Upper lobe of right lung (tissue), 1 donor: ENCODE measurements around the gene AFDN. TPM values are rescaled to one million over a fixed set of nuclear protein-coding genes. Genes with fewer than 3 reads are reported as not detected.

ENCODE experiments used
- ATAC-seq: fragments of 200-7000 bp; cut with Tn5 transposase; one replicate; pipeline ENCODE4 v1.9.1; 2020; ENCODE audit warnings: mild to moderate bottlenecking, moderate library complexity
- DNase-seq: peaks from one replicate; pipeline ENCODE4 v3.0.0-alpha.2; 2020
- H3K27ac ChIP-seq: fragments of 200-600 bp; one replicate; pipeline ENCODE4 v1.8.0; 2022
- H3K27me3 ChIP-seq: fragments of 200-600 bp; one replicate; pipeline ENCODE4 v1.8.0; 2022; ENCODE audit warnings: mild to moderate bottlenecking
- H3K36me3 ChIP-seq: fragments of 200-600 bp; one replicate; pipeline ENCODE4 v1.8.0; 2022
- H3K4me1 ChIP-seq: fragments of 200-600 bp; one replicate; pipeline ENCODE4 v1.8.0; 2022
- H3K4me3 ChIP-seq: fragments of 200-600 bp; one replicate; pipeline ENCODE4 v1.8.0; 2022; ENCODE audit warnings: mild to moderate bottlenecking
- H3K9me3 ChIP-seq: fragments of 200-600 bp; one replicate; pipeline ENCODE4 v1.8.0; 2022
- intact Hi-C: fragments of 100-400 bp; cut with DNase I; formaldehyde crosslinking; loops from one replicate; pipeline ENCODE4 v1.11.0; 2022
- total RNA-seq: library from RNA; stranded (reverse); fragmentation: NEBNext Ultra II Directional; extraction: Animal tissue kit (Norgen Biotek cat#: 25700); gene quantifications from one replicate; pipeline ENCODE4 v1.2.1, GENCODE V29; 2021
- TF ChIP-seq, protein P1 (sequence below): fragments of 200-600 bp; IDR thresholded peaks from one replicate; pipeline ENCODE4 v1.8.0; 2022; ENCODE audit warnings: antibody characterized with exemption
- donor health status: DM: no; HTN: yes; CAD: no; lungs with severe emphysema.

The AFDN gene
- total RNA-seq, 1 donor from 2014 or later, result 179 TPM

DNA sequence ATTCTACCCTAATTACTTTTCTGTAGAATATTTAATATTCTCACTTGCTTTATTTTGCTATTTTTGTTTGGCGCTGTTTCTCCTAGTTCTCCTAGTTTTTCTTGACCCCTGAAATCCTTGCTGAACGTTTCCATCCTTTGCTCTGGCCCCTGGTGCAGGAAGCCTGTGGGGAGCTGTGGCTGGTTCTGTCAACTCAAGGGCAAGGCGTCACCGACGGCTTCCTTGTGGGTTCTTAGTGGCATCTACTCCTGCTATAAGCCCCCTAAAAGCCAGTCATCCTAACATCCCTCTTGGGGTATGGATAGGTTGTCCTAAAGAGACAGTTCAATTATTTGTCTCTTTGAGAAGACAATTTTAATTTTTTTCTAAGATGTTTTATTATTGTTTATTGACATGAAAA lies 133.9 kb downstream of the AFDN start:
- Histone ChIP-seq H3K4me3 (no peak overlapping the region), H3K9me3 (no peaks in the 10 kb centered on the region), H3K27me3 (no peaks in the 10 kb centered on the region), H3K27ac (no peak overlapping the region), H3K36me3 (peaks cover 28% of the 10 kb centered on the region), H3K4me1 (peaks cover 17% of the 10 kb centered on the region)
- ATAC-seq (no peak), DNase-seq (no peak)
- intact Hi-C loops, result no loop called here
- TF ChIP-seq, protein P1, sequence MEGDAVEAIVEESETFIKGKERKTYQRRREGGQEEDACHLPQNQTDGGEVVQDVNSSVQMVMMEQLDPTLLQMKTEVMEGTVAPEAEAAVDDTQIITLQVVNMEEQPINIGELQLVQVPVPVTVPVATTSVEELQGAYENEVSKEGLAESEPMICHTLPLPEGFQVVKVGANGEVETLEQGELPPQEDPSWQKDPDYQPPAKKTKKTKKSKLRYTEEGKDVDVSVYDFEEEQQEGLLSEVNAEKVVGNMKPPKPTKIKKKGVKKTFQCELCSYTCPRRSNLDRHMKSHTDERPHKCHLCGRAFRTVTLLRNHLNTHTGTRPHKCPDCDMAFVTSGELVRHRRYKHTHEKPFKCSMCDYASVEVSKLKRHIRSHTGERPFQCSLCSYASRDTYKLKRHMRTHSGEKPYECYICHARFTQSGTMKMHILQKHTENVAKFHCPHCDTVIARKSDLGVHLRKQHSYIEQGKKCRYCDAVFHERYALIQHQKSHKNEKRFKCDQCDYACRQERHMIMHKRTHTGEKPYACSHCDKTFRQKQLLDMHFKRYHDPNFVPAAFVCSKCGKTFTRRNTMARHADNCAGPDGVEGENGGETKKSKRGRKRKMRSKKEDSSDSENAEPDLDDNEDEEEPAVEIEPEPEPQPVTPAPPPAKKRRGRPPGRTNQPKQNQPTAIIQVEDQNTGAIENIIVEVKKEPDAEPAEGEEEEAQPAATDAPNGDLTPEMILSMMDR, result no peak

DNA sequence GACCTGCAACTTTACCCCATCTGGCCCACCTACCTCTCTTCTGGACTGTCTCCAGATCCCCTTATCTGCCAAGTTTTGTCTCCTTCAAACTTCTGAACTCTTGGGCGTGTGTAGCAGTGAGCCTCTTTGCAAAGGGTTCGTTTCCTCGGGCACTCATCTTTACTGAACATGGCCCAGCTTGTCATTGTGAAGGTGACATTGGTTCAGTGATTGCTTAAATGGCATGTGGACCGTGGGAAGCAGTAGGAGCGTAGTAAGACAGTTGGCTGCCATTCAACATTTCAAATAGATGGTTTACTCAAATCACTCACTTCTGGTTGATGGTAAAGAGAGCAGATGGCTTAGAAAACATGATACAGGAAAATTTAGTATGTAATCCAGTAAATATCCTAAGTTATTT lies 136.0 kb downstream of the AFDN start:
- H3K27me3 ChIP-seq, result no peaks in the 10 kb centered on the region
- TF ChIP-seq, protein P1, result no peak
- peaks cover 19% of the 10 kb centered on the region for H3K4me1 ChIP-seq
- intact Hi-C loops, result no loop called here
- DNase-seq, result no peak
- H3K36me3 ChIP-seq, result peaks cover 30% of the 10 kb centered on the region
- no peak for ATAC-seq
- H3K27ac ChIP-seq, result no peak overlapping the region
- H3K4me3 ChIP-seq, result no peak overlapping the region
- no peaks in the 10 kb centered on the region for H3K9me3 ChIP-seq

DNA sequence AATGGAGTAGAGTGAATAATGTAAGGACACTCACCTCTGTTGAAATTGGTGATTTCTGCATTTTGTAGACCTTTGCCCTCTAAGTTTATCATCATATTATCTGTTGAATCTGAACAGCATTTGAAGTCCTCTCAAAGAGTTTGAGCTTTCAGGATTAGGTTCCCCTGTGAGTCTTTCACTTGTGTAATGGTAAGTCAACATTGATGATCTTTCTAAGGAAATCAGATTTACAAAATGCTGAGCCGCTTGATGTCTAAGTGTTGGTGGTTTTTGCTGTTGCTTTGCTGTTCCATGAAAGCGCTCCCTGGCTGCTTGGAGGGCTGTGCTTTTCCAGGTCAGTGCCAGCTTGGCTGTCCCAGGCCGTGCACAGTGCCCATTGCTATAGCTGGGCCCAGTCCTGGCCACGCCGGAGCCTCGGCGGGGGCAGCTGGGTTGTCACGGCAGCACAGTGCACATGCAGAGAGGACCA lies 136.9 kb downstream of the AFDN start:
- Histone ChIP-seq H3K27me3 (no peaks in the 10 kb centered on the region), H3K27ac (no peak overlapping the region), H3K4me1 (peaks cover 19% of the 10 kb centered on the region), H3K36me3 (peaks cover 33% of the 10 kb centered on the region), H3K9me3 (no peaks in the 10 kb centered on the region), H3K4me3 (no peak overlapping the region)
- DNase-seq, result no peak
- intact Hi-C loops, result no loop called here
- peak; percentile 37 for ATAC-seq
- TF ChIP-seq, protein P1, result no peak

DNA sequence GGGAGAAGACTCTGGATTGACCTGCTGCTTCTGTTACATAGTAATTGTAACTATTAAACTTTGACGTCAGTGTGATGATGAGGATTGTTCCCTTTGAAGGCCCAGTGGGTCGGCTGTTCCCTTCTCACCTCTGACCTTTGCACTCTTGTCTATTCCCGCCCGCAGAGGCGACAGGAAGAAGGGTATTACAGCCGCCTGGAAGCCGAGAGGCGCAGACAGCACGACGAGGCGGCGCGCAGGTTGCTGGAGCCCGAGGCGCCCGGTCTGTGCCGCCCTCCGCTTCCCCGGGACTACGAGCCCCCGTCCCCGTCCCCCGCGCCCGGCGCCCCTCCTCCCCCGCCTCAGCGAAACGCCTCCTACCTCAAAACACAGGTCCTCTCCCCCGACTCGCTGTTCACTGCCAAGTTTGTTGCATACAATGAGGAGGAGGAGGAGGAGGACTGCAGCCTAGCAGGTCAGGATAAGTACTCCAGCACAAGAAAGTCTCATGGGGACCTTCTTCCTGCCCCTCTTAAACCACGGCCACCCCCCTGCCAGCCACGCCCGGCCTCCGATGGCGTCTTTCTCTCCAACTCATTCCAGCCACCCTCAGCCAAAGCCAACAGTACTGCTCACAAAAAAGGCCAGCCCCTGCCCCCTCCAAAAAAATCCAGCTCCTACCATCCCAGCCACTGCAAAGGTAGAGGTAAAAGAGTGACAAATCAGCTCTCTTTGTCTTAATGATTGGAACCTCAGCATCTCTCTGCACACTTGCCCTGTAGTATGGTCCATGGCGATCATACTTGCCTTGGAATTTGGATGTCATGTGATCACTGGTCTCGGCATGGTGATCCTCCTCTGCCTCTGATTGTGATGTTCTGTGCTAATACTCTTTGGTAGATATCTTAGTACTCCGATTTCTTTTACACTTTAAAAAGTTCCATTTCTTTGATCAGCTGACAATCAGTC lies 139.2 kb downstream of the AFDN start:
- Histone ChIP-seq H3K4me1 (peaks cover 19% of the 10 kb centered on the region), H3K4me3 (no peak overlapping the region), H3K27me3 (no peaks in the 10 kb centered on the region), H3K9me3 (no peaks in the 10 kb centered on the region), H3K27ac (peak overlapping the region; percentile 33), H3K36me3 (peaks cover 54% of the 10 kb centered on the region)
- intact Hi-C loops, result no loop called here
- DNase-seq (no peak), ATAC-seq (peak; percentile 40)
- TF ChIP-seq, protein P1, result no peak

DNA sequence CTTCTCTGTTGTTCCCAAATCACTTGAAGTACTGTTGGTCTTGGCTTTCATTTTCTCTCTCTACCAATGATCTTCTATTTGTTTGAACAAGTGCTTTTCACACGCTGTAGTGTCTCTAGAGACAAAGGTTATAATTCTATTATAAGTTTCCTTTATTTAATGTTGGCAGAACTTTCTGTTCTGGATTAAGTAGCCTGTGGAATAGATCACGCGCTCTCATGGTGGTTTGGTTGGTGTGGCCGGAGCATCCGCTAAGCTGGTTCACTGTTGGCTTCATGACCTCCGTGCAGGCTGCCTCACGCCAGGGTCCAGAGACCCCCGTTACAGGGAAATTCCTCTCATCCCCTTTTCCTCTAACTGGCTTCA lies 139.8 kb downstream of the AFDN start:
- TF ChIP-seq, protein P1, result no peak
- Histone ChIP-seq H3K4me1 (peaks cover 19% of the 10 kb centered on the region), H3K27ac (peak overlapping the region; percentile 43), H3K4me3 (no peak overlapping the region), H3K36me3 (peaks cover 56% of the 10 kb centered on the region), H3K9me3 (no peaks in the 10 kb centered on the region), H3K27me3 (no peaks in the 10 kb centered on the region)
- intact Hi-C loops, result no loop called here
- DNase-seq, result no peak
- ATAC-seq, result no peak
